ENCODE data around the gene HELQ. TPM values are rescaled to one million over a fixed set of nuclear protein-coding genes. Genes with fewer than 3 reads are reported as not detected.
"Not testable (repeated sequence)": the region's sequence is repeated elsewhere in the genome, so short reads cannot be mapped to it uniquely, and the experiment has no call there.

The HELQ gene
- total and polyA plus RNA-seq, 7 donors: 4.6 to 21.8 (median 11.8) TPM

DNA sequence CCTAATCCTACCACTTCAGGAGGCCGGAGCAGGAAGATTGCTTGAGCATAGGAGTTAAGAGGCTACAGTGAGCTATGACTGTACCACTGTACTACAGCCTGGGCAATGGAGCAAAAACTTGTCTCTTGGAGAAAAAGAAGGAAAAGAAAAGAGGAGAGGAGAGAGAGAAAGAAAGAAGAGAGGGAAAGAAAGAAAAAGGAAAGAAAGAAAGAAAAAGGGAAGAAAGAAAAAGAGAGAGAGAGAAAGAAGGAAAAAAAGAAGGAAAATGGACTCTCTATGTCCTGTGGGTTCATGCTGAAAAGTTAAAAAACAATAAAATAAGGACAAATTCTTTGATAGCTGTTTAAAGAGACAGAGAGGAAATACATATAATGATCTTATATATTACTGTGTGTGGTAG, 42.6 kb upstream of the HELQ start:
- Histone ChIP-seq H3K27me3 (no peaks in the 10 kb centered on the region), H3K27ac (no peak overlapping the region), H3K9me3 (no peaks in the 10 kb centered on the region), H3K4me1 (no peaks in the 10 kb centered on the region), H3K36me3 (no peaks in the 10 kb centered on the region), H3K4me3 (no peak overlapping the region)
- TF ChIP-seq POLR2A (IDR thresholded peaks at IDR 0.05) (no peak), EP300 (IDR thresholded peaks at IDR 0.05) (no peak), POLR2AphosphoS5 (IDR thresholded peaks at IDR 0.05) (no peak)
- TF ChIP-seq, protein P1, sequence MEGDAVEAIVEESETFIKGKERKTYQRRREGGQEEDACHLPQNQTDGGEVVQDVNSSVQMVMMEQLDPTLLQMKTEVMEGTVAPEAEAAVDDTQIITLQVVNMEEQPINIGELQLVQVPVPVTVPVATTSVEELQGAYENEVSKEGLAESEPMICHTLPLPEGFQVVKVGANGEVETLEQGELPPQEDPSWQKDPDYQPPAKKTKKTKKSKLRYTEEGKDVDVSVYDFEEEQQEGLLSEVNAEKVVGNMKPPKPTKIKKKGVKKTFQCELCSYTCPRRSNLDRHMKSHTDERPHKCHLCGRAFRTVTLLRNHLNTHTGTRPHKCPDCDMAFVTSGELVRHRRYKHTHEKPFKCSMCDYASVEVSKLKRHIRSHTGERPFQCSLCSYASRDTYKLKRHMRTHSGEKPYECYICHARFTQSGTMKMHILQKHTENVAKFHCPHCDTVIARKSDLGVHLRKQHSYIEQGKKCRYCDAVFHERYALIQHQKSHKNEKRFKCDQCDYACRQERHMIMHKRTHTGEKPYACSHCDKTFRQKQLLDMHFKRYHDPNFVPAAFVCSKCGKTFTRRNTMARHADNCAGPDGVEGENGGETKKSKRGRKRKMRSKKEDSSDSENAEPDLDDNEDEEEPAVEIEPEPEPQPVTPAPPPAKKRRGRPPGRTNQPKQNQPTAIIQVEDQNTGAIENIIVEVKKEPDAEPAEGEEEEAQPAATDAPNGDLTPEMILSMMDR (IDR thresholded peaks at IDR 0.05): no peak
- no peak for DNase-seq
- 91 to 96% methylated on average over 1 of the region's 1 CpG for WGBS, 2 donors
- intact Hi-C loops (cut with DNase I): no loop called here

DNA sequence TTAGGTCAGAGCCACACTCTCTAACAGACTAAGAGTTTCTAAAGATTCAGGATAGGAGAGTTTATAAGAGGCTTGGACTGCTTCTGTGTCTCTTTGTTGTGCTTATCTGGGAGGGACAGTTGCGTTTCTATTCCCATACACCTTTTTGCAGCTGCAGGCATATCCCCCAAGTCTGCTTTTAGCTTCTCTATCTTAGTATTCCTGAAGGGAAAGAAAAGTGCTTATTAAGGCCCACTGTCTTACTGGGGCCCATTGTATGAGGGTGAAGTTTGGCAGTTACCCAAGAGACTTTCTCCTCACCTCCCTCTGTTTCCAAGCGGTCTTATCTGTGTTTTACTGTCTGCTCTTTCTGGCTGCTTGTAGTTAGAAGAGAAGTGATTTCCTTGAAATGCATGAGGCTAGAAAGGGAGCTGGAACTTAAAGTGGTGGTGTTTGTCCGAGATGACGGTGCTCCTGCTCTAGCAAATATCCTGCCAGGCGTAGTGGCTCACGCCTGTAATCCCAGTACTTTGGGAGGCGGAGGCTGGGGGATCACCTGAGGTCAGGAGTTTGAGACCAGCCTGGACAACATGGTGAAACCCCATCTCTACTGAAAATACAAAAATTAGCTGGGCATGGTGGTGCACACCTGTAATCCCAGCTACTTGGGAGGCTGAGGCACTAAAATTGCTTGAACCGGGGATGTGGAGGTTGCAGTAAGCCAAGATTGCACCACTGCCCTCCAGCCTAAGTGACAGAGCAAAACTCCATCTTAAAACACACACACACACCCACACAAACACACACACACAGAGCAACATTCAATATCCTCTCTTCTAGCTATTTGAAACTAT, 40.7 kb upstream of the HELQ start:
- intact Hi-C loops (cut with DNase I); H3K4me1 ChIP-seq; H3K4me3 ChIP-seq; H3K9me3 ChIP-seq; DNase-seq; H3K27me3 ChIP-seq; H3K27ac ChIP-seq; H3K36me3 ChIP-seq: not testable (repeated sequence)
- 74 to 86% methylated on average over 8 of the region's 8 CpGs for WGBS, 2 donors

DNA sequence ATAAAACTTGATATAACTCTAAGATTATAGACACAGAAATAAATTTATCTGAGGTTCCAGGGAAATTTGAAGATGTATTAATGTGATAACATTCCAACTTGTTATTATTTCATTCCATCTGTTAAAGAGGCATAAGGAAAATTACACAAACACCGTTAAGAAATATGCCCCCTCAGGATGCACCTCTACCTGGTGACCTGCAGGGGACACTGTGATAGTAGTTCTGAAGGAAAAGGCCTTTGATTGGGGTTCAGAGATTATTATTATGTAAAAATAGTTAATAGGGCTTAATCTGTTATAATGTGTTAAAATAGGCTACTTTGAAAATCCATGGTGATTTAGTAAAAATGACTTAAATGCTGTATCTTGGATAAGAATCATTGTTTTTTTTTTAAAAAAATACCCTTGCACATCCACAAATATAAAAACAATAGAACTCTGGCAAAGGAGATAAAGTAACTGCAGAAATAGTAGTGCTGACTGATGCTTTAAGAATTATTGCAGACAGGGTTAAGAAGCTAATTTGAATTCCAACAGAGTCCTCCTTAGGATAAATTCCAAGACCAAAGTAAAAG, 35.3 kb upstream of the HELQ start:
- no peaks in the 10 kb centered on the region for H3K27me3 ChIP-seq
- H3K4me1 ChIP-seq: peaks cover 0 to under 1% (median 0%) of the 10 kb centered on the region in 4 donors
- no peaks in the 10 kb centered on the region for H3K36me3 ChIP-seq
- no peaks in the 10 kb centered on the region for H3K9me3 ChIP-seq
- H3K4me3 ChIP-seq: no peak overlapping the region
- WGBS, 2 donors: 2 to 8% methylated on average over 1 of the region's 1 CpG
- H3K27ac ChIP-seq: no peak overlapping the region
- intact Hi-C loops (cut with DNase I): loop anchor here (5.0 kb wide), 1 partner anchor 151 kb away; no protein-coding TSS in a partner anchor
- no peak for DNase-seq
- no peak for TF ChIP-seq EP300 (IDR thresholded peaks at IDR 0.05)
- TF ChIP-seq, protein P1 (IDR thresholded peaks at IDR 0.05): peak in 3 of 4 experiments; percentile 36 to 52 (median 37)
- TF ChIP-seq POLR2A (IDR thresholded peaks at IDR 0.05): no peak
- no peak for TF ChIP-seq POLR2AphosphoS5 (IDR thresholded peaks at IDR 0.05)

DNA sequence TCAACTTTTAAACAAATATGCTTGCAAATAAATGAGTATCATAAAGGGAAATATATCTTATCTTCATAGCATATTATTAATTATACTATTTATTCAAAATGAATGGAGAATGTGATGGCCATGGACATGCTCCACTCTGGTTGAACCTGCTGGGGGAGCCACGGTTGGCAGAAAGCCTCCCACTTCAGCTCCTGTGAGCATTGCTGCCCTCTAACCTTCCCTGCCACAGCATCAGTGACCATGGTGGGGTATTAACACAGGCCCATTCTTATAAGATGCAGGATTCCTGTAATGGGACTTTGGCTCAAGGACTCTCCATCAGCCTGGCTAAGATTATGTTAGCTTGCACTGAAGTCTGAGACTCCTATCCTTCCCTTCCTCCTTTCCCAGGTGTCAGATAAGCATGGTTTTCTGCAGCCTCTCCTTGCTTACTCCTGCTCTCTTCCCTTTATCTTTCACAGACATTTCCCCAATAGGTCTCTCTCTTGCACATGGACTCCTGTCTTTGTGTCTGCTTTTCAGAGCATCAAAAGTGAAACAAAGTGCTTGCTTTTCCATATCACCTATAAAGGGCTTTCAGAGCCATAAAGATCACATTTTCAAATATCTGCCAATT, 34.2 kb upstream of the HELQ start:
- no peak for TF ChIP-seq POLR2A (IDR thresholded peaks at IDR 0.05)
- no peak for TF ChIP-seq EP300 (IDR thresholded peaks at IDR 0.05)
- no peak for TF ChIP-seq POLR2AphosphoS5 (IDR thresholded peaks at IDR 0.05)
- TF ChIP-seq, protein P1 (IDR thresholded peaks at IDR 0.05): no peak
- Histone ChIP-seq H3K4me1 (peaks cover 0 to 7% (median 7%) of the 10 kb centered on the region in 4 donors), H3K9me3 (no peaks in the 10 kb centered on the region), H3K36me3 (no peaks in the 10 kb centered on the region), H3K4me3 (no peak overlapping the region), H3K27ac (no peak overlapping the region), H3K27me3 (no peaks in the 10 kb centered on the region)
- intact Hi-C loops (cut with DNase I): loop anchor here (5.0 kb wide), 1 partner anchor 152 kb away; no protein-coding TSS in a partner anchor
- DNase-seq: no peak
- 22 to 60% methylated on average over 1 of the region's 1 CpG for WGBS, 2 donors

DNA sequence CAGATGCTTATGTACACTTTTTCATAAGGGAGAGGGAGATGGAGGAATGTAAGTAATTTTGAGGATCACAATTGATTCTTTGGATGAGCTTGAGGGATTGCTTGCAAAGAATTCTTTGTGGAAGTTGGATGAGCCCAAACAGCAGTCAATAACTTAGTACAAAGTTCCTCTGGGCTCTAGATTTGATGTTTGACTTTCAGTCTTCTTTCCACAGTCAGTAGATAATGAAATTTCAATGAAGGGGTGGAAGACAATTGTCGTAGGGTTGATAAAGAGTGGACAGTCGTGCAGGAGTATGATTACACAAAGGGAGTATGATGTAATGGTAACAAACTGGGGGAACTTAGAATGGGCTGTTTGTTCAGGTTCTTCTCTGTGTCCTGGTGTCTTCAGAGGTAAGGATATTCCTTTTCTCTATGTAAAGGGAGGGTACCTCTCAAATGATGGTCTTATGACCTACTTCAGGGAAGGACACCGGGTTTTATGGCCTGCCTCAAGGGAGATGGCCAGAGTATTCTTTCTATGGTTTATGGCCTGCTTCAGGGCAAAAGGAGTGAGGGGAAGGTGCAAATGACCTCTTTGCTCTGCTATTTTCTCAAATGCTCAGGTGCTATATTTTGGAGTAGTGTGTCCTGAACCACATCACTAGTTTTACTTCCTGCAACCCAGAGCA, 31.0 kb upstream of the HELQ start:
- TF ChIP-seq EP300 (IDR thresholded peaks at IDR 0.05) (no peak), POLR2A (IDR thresholded peaks at IDR 0.05) (no peak)
- TF ChIP-seq, protein P1 (IDR thresholded peaks at IDR 0.05): no peak
- WGBS, 2 donors: 78 to 84% methylated on average over 3 of the region's 3 CpGs
- no peaks in the 10 kb centered on the region for H3K27me3 ChIP-seq
- no peak overlapping the region for H3K4me3 ChIP-seq
- no peaks in the 10 kb centered on the region for H3K36me3 ChIP-seq
- DNase-seq: no peak
- no peak overlapping the region for H3K27ac ChIP-seq
- intact Hi-C loops (cut with DNase I): no loop called here
- no peaks in the 10 kb centered on the region for H3K9me3 ChIP-seq
- peaks cover 0 to 15% (median 14%) of the 10 kb centered on the region in 4 donors for H3K4me1 ChIP-seq
